Renal cortical epithelial cell (primary cell): Measurements from ENCODE around the gene SIRPA. TPM values are rescaled to one million over a fixed set of nuclear protein-coding genes. Genes with fewer than 3 reads are reported as not detected.
A peak's percentile ranks its signal among the peaks of the same experiment; 100 is the strongest.
"Not testable (repeated sequence)": the region's sequence is repeated elsewhere in the genome, so short reads cannot be mapped to it uniquely, and the experiment has no call there.

Experiments used
- DNase-seq: peaks from one replicate; pipeline ENCODE4 v3.0.0-alpha.2; 2011; ENCODE audit warnings: low read depth
- total RNA-seq: library from RNA; depleted of rRNA; stranded (reverse); fragments of >200 nt; gene quantifications from 2 replicates; pipeline ENCODE4 v1.2.3, GENCODE V29; 2014

SIRPA gene
- total RNA-seq, 1 donor from 2014 or later: 56.9 TPM

- DNase-seq: no peak
Observed at GRCh38 chr20:1906361-1907051, 11.3 kb downstream of the SIRPA start.

GRCh38 chr20:1907586-1907985 is 12.4 kb downstream of the SIRPA start:
- peak; percentile 80 for DNase-seq

- no peak for DNase-seq
Observed at GRCh38 chr20:1908191-1908590, 13.0 kb downstream of the SIRPA start.

- DNase-seq: no peak
Observed at GRCh38 chr20:1909097-1909496, 13.9 kb downstream of the SIRPA start.

- DNase-seq: no peak
Observed at GRCh38 chr20:1911536-1911935, 16.3 kb downstream of the SIRPA start.

- DNase-seq: no peak
Observed at GRCh38 chr20:1912053-1912452, 16.8 kb downstream of the SIRPA start.

- DNase-seq: no peak
Observed at GRCh38 chr20:1912646-1913045, 17.4 kb downstream of the SIRPA start.

GRCh38 chr20:1915233-1915632 is 20.0 kb downstream of the SIRPA start:
- DNase-seq: not testable (repeated sequence)

- no peak for DNase-seq
Observed at GRCh38 chr20:1915725-1916124, 20.5 kb downstream of the SIRPA start.

- no peak for DNase-seq
Observed at GRCh38 chr20:1917786-1918185, 22.6 kb downstream of the SIRPA start.

- no peak for DNase-seq
Observed at GRCh38 chr20:1918491-1919165, 23.4 kb downstream of the SIRPA start.

- DNase-seq: peak; percentile 99
Observed at GRCh38 chr20:1920252-1920651, 25.0 kb downstream of the SIRPA start.

GRCh38 chr20:1920826-1921225 is 25.6 kb downstream of the SIRPA start:
- DNase-seq: peak; percentile 88

GRCh38 chr20:1921985-1922384 is 26.8 kb downstream of the SIRPA start:
- not testable (repeated sequence) for DNase-seq

GRCh38 chr20:1922786-1923185 is 27.6 kb downstream of the SIRPA start:
- no peak for DNase-seq

GRCh38 chr20:1924910-1925861 is 30.0 kb downstream of the SIRPA start:
- DNase-seq: no peak

- DNase-seq: no peak
Observed at GRCh38 chr20:1926237-1926636, 31.0 kb downstream of the SIRPA start.

- DNase-seq: no peak
Observed at GRCh38 chr20:1927217-1927616, 32.0 kb downstream of the SIRPA start.

- DNase-seq: no peak
Observed at GRCh38 chr20:1928154-1928553, 32.9 kb downstream of the SIRPA start.

GRCh38 chr20:1928782-1929181 is 33.6 kb downstream of the SIRPA start:
- DNase-seq: no peak

- no peak for DNase-seq
Observed at GRCh38 chr20:1929460-1929859, 34.3 kb downstream of the SIRPA start.

GRCh38 chr20:1930165-1930564 is 35.0 kb downstream of the SIRPA start:
- no peak for DNase-seq
